Calu3 (cell line): Measurements from ENCODE around the gene CFAP52. TPM values are rescaled to one million over a fixed set of nuclear protein-coding genes. Genes with fewer than 3 reads are reported as not detected.
A peak's percentile ranks its signal among the peaks of the same experiment; 100 is the strongest.

Experiments used
- BruUV-seq: library from RNA; stranded (reverse); fragments of 400-500 nt; replicated peaks from 2 replicates; lab custom pipeline; 2021; lab: Mats Ljungman, UMichigan
- CTCF ChIA-PET: fragments of 300-600 bp; sonication (Branson Sonifier 250); formaldehyde crosslinking; loops from one replicate; lab custom pipeline; 2022; ENCODE audit warnings: antibody characterized with exemption; lab: Charles Lee
- DNase-seq: peaks from one replicate; pipeline ENCODE4 v3.0.0; 2022
- H3K27ac Mint-ChIP-seq: one replicate; pipeline ENCODE4 v1.8.0; 2022; ENCODE audit warnings: mixed read lengths; ENCODE audit not compliant: unreplicated experiment
- H3K27me3 Mint-ChIP-seq: one replicate; pipeline ENCODE4 v1.8.0; 2022; ENCODE audit warnings: mixed read lengths; ENCODE audit not compliant: unreplicated experiment
- H3K36me3 Mint-ChIP-seq: one replicate; pipeline ENCODE4 v1.8.0; 2022; ENCODE audit warnings: mild to moderate bottlenecking, moderate library complexity, mixed read lengths; ENCODE audit not compliant: insufficient read depth, unreplicated experiment
- H3K4me1 Mint-ChIP-seq: one replicate; pipeline ENCODE4 v1.8.0; 2022; ENCODE audit warnings: mild to moderate bottlenecking, low read depth, mixed read lengths; ENCODE audit not compliant: unreplicated experiment
- H3K4me3 Mint-ChIP-seq: one replicate; pipeline ENCODE4 v1.8.0; 2022; ENCODE audit warnings: mild to moderate bottlenecking, low read depth, moderate library complexity, mixed read lengths; ENCODE audit not compliant: unreplicated experiment
- H3K9me3 Mint-ChIP-seq: one replicate; pipeline ENCODE4 v1.8.0; 2022; ENCODE audit warnings: low read depth, mixed read lengths; ENCODE audit not compliant: unreplicated experiment
- intact Hi-C: fragments of 100-400 bp; cut with micrococcal nuclease; formaldehyde crosslinking; loops from one replicate; pipeline ENCODE4 v1.10.0; 2022; ENCODE audit not compliant: unreplicated experiment
- total RNA-seq: library from RNA; stranded (reverse); gene quantifications from 2 replicates; pipeline ENCODE4 v1.2.3, GENCODE V29; 2022
- TF ChIP-seq, protein P1 (sequence below): fragments of 200-600 bp; IDR thresholded peaks from one replicate; pipeline ENCODE4 v1.8.0; 2022; ENCODE audit warnings: antibody characterized with exemption; ENCODE audit not compliant: unreplicated experiment

The CFAP52 gene
- total RNA-seq, 1 experiment from 2014 or later = not detected

DNA sequence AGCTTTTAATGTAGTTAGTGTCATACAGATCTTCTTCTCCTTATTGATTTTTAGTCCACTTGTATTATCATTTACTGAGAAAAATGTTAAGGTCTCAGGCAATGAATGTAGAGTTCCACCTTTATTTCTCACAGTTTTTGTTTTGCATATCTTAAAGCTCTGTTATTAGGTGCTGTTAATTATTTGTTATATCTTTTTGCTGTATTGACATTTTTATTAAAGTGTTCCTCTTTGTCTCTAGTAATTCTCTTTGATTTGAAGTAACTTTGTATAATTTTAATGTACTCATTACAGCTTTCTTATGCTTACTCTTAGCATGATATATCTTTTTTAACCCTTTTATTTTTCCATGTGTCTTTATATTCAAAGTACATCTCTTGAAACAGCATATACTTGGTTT, 46.5 kb downstream of the CFAP52 start:
- DNase-seq = no peak
- no TSS peak for BruUV-seq

DNA sequence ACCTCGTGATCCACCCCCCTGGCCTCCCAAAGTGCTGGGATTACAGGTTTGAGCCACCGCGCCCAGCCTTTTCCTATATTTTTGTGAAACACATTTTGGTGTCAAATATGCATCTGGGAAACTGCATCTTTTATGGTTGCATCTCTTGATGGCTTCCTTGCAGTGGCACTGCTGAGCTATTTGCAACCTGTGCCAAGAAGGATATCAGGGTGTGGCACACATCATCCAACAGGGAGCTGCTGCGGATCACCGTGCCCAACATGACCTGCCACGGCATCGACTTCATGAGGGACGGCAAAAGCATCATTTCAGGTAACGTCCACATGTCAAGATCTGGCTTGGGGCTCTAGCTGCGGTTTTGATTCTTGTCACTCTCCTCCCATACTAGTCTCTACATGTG, 52.1 kb downstream of the CFAP52 start:
- intact Hi-C loops = no loop called here
- TF ChIP-seq, protein P1, sequence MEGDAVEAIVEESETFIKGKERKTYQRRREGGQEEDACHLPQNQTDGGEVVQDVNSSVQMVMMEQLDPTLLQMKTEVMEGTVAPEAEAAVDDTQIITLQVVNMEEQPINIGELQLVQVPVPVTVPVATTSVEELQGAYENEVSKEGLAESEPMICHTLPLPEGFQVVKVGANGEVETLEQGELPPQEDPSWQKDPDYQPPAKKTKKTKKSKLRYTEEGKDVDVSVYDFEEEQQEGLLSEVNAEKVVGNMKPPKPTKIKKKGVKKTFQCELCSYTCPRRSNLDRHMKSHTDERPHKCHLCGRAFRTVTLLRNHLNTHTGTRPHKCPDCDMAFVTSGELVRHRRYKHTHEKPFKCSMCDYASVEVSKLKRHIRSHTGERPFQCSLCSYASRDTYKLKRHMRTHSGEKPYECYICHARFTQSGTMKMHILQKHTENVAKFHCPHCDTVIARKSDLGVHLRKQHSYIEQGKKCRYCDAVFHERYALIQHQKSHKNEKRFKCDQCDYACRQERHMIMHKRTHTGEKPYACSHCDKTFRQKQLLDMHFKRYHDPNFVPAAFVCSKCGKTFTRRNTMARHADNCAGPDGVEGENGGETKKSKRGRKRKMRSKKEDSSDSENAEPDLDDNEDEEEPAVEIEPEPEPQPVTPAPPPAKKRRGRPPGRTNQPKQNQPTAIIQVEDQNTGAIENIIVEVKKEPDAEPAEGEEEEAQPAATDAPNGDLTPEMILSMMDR = no peak
- BruUV-seq = no TSS peak
- H3K36me3 Mint-ChIP-seq = peaks cover 10% of the 10 kb centered on the region
- CTCF ChIA-PET = interaction anchor here (0.7 to 1.1 kb wide), 3 partner anchors 69 to 1090 kb away, joined by 3 to 7 read pairs (median 3); no protein-coding TSS in a partner anchor
- no peaks in the 10 kb centered on the region for H3K27me3 Mint-ChIP-seq
- peak; percentile 13 for DNase-seq
- H3K9me3 Mint-ChIP-seq = no peaks in the 10 kb centered on the region
- H3K4me1 Mint-ChIP-seq = no peaks in the 10 kb centered on the region
- H3K27ac Mint-ChIP-seq = no peak overlapping the region
- H3K4me3 Mint-ChIP-seq = no peak overlapping the region

More for the DNA sequence above, 46.5 kb downstream of the CFAP52 start:
- Mint-ChIP-seq H3K27me3 (no peaks in the 10 kb centered on the region), H3K9me3 (no peaks in the 10 kb centered on the region), H3K36me3 (no peaks in the 10 kb centered on the region), H3K4me3 (no peak overlapping the region), H3K27ac (no peak overlapping the region), H3K4me1 (no peaks in the 10 kb centered on the region)
- CTCF ChIA-PET = interaction anchor here (0.6 kb wide), 1 partner anchor 990 kb away, joined by 3 read pairs; no protein-coding TSS in a partner anchor
- TF ChIP-seq, protein P1 = no peak
- intact Hi-C loops = no loop called here

DNA sequence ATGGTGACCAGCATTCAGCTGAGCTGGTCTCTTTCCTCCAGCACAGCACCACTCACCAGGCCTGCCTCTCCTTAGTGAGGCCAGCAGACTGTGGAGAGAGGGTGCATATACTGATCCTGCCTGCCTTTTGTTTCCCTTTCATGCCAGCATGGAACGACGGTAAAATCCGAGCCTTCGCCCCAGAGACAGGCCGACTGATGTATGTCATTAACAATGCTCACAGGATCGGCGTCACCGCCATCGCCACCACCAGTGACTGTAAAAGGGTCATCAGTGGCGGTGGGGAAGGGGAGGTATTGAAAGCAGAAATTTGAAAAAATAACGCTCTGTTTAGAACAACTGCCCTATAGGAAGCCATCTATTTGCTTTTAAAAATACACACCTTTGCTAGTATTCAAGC, 56.3 kb downstream of the CFAP52 start:
- no peaks in the 10 kb centered on the region for H3K4me1 Mint-ChIP-seq
- no peaks in the 10 kb centered on the region for H3K27me3 Mint-ChIP-seq
- no peak overlapping the region for H3K27ac Mint-ChIP-seq
- no peaks in the 10 kb centered on the region for H3K9me3 Mint-ChIP-seq
- no peak for DNase-seq
- H3K4me3 Mint-ChIP-seq = no peak overlapping the region
- BruUV-seq = no TSS peak
- CTCF ChIA-PET = no interaction called here
- intact Hi-C loops = no loop called here
- H3K36me3 Mint-ChIP-seq = peaks cover 10% of the 10 kb centered on the region
- TF ChIP-seq, protein P1 = no peak

DNA sequence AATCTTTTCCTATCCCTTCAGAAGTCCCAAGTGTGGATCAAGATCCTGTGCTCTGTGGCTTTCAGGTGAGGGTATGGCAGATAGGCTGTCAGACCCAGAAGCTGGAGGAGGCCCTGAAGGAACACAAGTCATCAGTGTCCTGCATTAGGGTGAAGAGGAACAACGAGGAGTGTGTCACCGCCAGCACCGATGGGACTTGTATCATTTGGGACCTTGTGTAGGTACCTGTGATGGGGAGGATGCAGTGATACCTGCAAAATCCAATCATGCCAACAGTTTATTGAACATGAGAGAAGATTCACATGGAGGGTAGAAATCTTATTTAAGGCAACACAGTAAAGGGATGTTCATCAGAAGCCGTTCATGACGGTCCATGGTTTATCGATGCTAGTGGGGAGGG, 58.9 kb downstream of the CFAP52 start:
- BruUV-seq = no TSS peak
- Mint-ChIP-seq H3K27me3 (no peaks in the 10 kb centered on the region), H3K4me3 (no peak overlapping the region), H3K27ac (no peak overlapping the region), H3K36me3 (peaks cover 6% of the 10 kb centered on the region), H3K4me1 (no peaks in the 10 kb centered on the region), H3K9me3 (no peaks in the 10 kb centered on the region)
- intact Hi-C loops = no loop called here
- DNase-seq = no peak
- CTCF ChIA-PET = no interaction called here
- TF ChIP-seq, protein P1 = no peak
